GM19372 (cell line): ENCODE results near the gene NME7.
A peak's percentile ranks its signal among the peaks of the same experiment; 100 is the strongest.

Experiments
- ATAC-seq: cut with Tn5 transposase; IDR thresholded peaks from one replicate; pipeline ENCODE4 v1.9.1; 2021; ENCODE audit warnings: mild to moderate bottlenecking, low read depth, moderate library complexity; ENCODE audit not compliant: unreplicated experiment

The NME7 gene

GRCh38 chr1:169092399-169092798 lies 275.2 kb downstream of the NME7 start:
- ATAC-seq = no peak

- ATAC-seq = peak; percentile 78
These were observed 276.1 kb downstream of the NME7 start for GRCh38 chr1:169091480-169091941.

GRCh38 chr1:169090900-169091311 lies 276.7 kb downstream of the NME7 start:
- peak; percentile 38 for ATAC-seq

GRCh38 chr1:169090308-169090899 lies 277.2 kb downstream of the NME7 start:
- no peak for ATAC-seq

- no peak for ATAC-seq
These were observed 277.8 kb downstream of the NME7 start for GRCh38 chr1:169089776-169090175.

GRCh38 chr1:169087876-169088275 lies 279.7 kb downstream of the NME7 start:
- no peak for ATAC-seq

- ATAC-seq = no peak
These were observed 280.8 kb downstream of the NME7 start for GRCh38 chr1:169086603-169087455.

- ATAC-seq = no peak
These were observed 281.7 kb downstream of the NME7 start for GRCh38 chr1:169085911-169086310.
